Tibial artery (tissue), 4 donors: ENCODE results near the gene FBN2.

ENCODE experiments used
- DNase-seq, 2 donors: peaks; one replicate each; pipeline ENCODE4 v3.0.0-alpha.2; 2019
- H3K27ac ChIP-seq, 2 donors: fragments of 200-600 bp; sonication (generic) in 1 of 2; 1 replicate in 1 of 2; 2 replicates in 1 of 2; pipeline ENCODE4 v1.5.1; 2018 to 2019; ENCODE audit warnings: mild to moderate bottlenecking in 1 of 2
- H3K27me3 ChIP-seq, 2 donors: fragments of 200-600 bp; sonication (generic) in 1 of 2; one replicate each; pipeline versions ENCODE4 v1.5.1 to v1.6.0; 2016 to 2019
- H3K36me3 ChIP-seq, 3 donors: fragments of 200-600 bp; sonication (generic) in 2 of 3; one replicate each; pipeline ENCODE4 v1.5.1; 2016 to 2019; ENCODE audit warnings: mild to moderate bottlenecking in 2 of 3
- H3K4me1 ChIP-seq, 4 donors: fragments of 200-600 bp; sonication (generic) in 2 of 4; 1 replicate in 3 of 4; 2 replicates in 1 of 4; pipeline ENCODE4 v1.5.1; 2016 to 2019
- H3K4me3 ChIP-seq, 2 donors: fragments of 200-600 bp; sonication (generic) in 1 of 2; 1 replicate in 1 of 2; 2 replicates in 1 of 2; pipeline ENCODE4 v1.5.1; 2018 to 2019; ENCODE audit warnings: mild to moderate bottlenecking in 2 of 2
- H3K9me3 ChIP-seq, 3 donors: fragments of 200-600 bp; sonication (generic) in 1 of 3; one replicate each; pipeline ENCODE4 v1.5.1; 2016 to 2019
- CTCF ChIP-seq, 2 experiments: fragments of 200-600 bp in 1 of 2; fragments of 450-650 bp in 1 of 2; IDR thresholded peaks; one replicate each; pipeline ENCODE4 v1.5.1; 2017 to 2019; ENCODE audit warnings: antibody characterized with exemption in 2 of 2, mild to moderate bottlenecking in 1 of 2, moderate library complexity in 1 of 2
- intact Hi-C: fragments of 100-400 bp; cut with DNase I; formaldehyde crosslinking; loops from one replicate; pipeline ENCODE4 v1.15.0; 2023; ENCODE audit warnings: low total_unique reads

The FBN2 gene

GRCh38 chr5:128477944-128478343 lies 60.1 kb downstream of the FBN2 start:
- H3K9me3 ChIP-seq: no peaks in the 10 kb centered on the region
- intact Hi-C loops: no loop called here
- H3K27me3 ChIP-seq: no peaks in the 10 kb centered on the region
- TF ChIP-seq CTCF (IDR thresholded peaks at IDR 0.05): no peak
- no peaks in the 10 kb centered on the region for H3K4me1 ChIP-seq
- H3K36me3 ChIP-seq: no peaks in the 10 kb centered on the region
- no peak overlapping the region for H3K27ac ChIP-seq
- H3K4me3 ChIP-seq: no peak overlapping the region
- DNase-seq: no peak

GRCh38 chr5:128475693-128476092 lies 62.4 kb downstream of the FBN2 start:
- no peaks in the 10 kb centered on the region for H3K4me1 ChIP-seq
- DNase-seq: no peak
- no peaks in the 10 kb centered on the region for H3K27me3 ChIP-seq
- no peaks in the 10 kb centered on the region for H3K36me3 ChIP-seq
- H3K27ac ChIP-seq: no peak overlapping the region
- H3K4me3 ChIP-seq: no peak overlapping the region
- intact Hi-C loops: no loop called here
- TF ChIP-seq CTCF (IDR thresholded peaks at IDR 0.05): no peak
- no peaks in the 10 kb centered on the region for H3K9me3 ChIP-seq

GRCh38 chr5:128472919-128473318 lies 65.1 kb downstream of the FBN2 start:
- Histone ChIP-seq H3K27ac (no peak overlapping the region), H3K4me1 (no peaks in the 10 kb centered on the region), H3K36me3 (no peaks in the 10 kb centered on the region), H3K9me3 (no peaks in the 10 kb centered on the region), H3K27me3 (no peaks in the 10 kb centered on the region), H3K4me3 (no peak overlapping the region)
- intact Hi-C loops: no loop called here
- no peak for TF ChIP-seq CTCF (IDR thresholded peaks at IDR 0.05)
- DNase-seq: no peak

DNA sequence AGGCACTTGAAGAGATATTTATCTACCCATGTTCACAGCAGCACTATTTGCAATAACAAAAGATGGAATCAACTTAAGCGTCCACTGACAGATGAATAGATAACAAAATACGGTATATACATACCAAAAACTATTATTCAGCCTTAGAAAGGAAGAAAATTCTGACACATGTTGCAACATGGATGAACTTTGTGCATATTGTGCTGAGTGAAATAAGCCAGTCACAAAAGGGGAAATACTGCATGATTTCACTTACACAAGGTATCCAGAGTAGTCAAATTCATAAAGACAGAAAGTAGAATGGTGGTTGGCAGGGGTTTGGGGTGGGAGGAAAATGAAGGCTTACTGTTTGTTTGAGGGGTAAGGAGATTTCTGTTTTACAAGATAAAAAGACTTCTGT lies 66.0 kb downstream of the FBN2 start:
- no peaks in the 10 kb centered on the region for H3K27me3 ChIP-seq
- TF ChIP-seq CTCF (IDR thresholded peaks at IDR 0.05): no peak
- no peak for DNase-seq
- no peaks in the 10 kb centered on the region for H3K4me1 ChIP-seq
- H3K4me3 ChIP-seq: no peak overlapping the region
- intact Hi-C loops: no loop called here
- H3K36me3 ChIP-seq: no peaks in the 10 kb centered on the region
- no peak overlapping the region for H3K27ac ChIP-seq
- no peaks in the 10 kb centered on the region for H3K9me3 ChIP-seq

DNA sequence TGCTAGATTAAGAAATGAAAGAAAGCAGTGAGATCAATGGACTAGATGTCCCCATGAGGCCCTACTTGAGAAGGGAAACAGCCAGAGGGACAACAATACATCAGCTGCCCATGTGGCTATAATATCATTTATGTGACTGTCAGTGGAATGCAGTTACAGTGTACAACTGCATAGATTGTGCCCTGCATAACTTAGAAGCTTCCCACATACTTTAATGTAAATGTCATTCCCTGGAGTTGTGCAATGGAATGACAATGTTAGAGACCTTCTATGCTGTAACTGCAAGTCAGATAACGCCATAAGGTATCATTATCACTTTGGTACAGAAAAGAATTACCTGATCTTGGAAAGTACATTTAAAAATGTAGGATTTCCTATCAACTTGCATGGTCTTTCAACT lies 67.4 kb downstream of the FBN2 start:
- intact Hi-C loops: no loop called here
- TF ChIP-seq CTCF (IDR thresholded peaks at IDR 0.05): no peak

DNA sequence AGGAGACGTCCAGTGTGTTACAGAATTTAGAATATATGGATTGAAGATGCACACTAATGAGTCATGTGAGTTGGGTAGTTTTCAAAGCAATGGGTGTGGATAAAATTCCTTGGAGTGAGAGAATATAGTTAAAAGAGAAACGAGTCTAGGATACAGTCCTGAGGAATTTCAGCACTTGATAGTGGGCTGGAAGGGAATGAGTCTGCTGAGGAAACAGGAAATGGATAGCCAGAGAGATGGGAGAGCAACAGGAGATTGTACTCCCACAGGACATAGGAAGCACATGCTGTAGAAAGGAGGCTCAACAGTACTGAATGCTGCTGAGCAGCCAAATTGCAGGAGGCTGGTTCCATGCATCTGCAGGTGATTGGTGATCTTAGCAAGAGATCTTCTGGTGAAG lies 68.1 kb downstream of the FBN2 start:
- no peak for DNase-seq
- TF ChIP-seq CTCF (IDR thresholded peaks at IDR 0.05): no peak
- no peak overlapping the region for H3K27ac ChIP-seq
- no peaks in the 10 kb centered on the region for H3K9me3 ChIP-seq
- no peaks in the 10 kb centered on the region for H3K36me3 ChIP-seq
- no peaks in the 10 kb centered on the region for H3K4me1 ChIP-seq
- H3K4me3 ChIP-seq: no peak overlapping the region
- H3K27me3 ChIP-seq: no peaks in the 10 kb centered on the region
- intact Hi-C loops: no loop called here

More for the DNA sequence above, 67.4 kb downstream of the FBN2 start:
- DNase-seq: no peak
- H3K36me3 ChIP-seq: no peaks in the 10 kb centered on the region
- no peak overlapping the region for H3K4me3 ChIP-seq
- H3K4me1 ChIP-seq: no peaks in the 10 kb centered on the region
- H3K27ac ChIP-seq: no peak overlapping the region
- H3K27me3 ChIP-seq: no peaks in the 10 kb centered on the region
- H3K9me3 ChIP-seq: no peaks in the 10 kb centered on the region
